Mucosa of descending colon (tissue), 3 donors: ENCODE measurements around the gene MPHOSPH10. TPM values are rescaled to one million over a fixed set of nuclear protein-coding genes. Genes with fewer than 3 reads are reported as not detected.
"Not testable (repeated sequence)": the region's sequence is repeated elsewhere in the genome, so short reads cannot be mapped to it uniquely, and the experiment has no call there.

Experiments
- ATAC-seq: fragments of 200-7000 bp; cut with Tn5 transposase; one replicate; pipeline ENCODE4 v1.9.1; 2020; ENCODE audit warnings: mild to moderate bottlenecking, moderate library complexity
- DNase-seq, 3 donors: peaks; one replicate each; pipeline ENCODE4 v3.0.0-alpha.2; 2020
- H3K36me3 ChIP-seq: fragments of 200-600 bp; one replicate; pipeline ENCODE4 v1.8.0; 2021; ENCODE audit warnings: low read depth, mild to moderate bottlenecking
- H3K4me1 ChIP-seq: fragments of 200-600 bp; one replicate; pipeline ENCODE4 v1.8.0; 2021; ENCODE audit warnings: low read depth, mild to moderate bottlenecking
- H3K4me3 ChIP-seq: fragments of 200-600 bp; one replicate; pipeline ENCODE4 v1.8.0; 2021; ENCODE audit warnings: mild to moderate bottlenecking
- H3K9me3 ChIP-seq: fragments of 200-600 bp; one replicate; pipeline ENCODE4 v1.8.0; 2021; ENCODE audit warnings: mild to moderate bottlenecking
- CTCF ChIP-seq: fragments of 200-600 bp; IDR thresholded peaks from one replicate; pipeline ENCODE4 v1.8.0; 2022; ENCODE audit warnings: antibody characterized with exemption, mild to moderate bottlenecking
- intact Hi-C, 2 donors: fragments of 100-400 bp; cut with DNase I in 1 of 2; cut with micrococcal nuclease in 1 of 2; formaldehyde crosslinking; loops; one replicate each; pipeline versions ENCODE4 v1.11.0 to v1.11.1; 2022; cut with DNase I, micrococcal nuclease
- long read RNA-seq, 2 donors: library from polyadenylated mRNA; unstranded; transcript quantifications; one replicate each; pipeline ENCODE4 v2.0.0, GENCODE V29; 2019 to 2021
- total RNA-seq, 3 donors: library from RNA; stranded (reverse); fragmentation: NEBNext Ultra II Directional in 2 of 3; extraction: Animal tissue kit (Norgen Biotek cat#: 25700) in 2 of 3; gene quantifications; one replicate each; pipeline versions ENCODE4 v1.2.1 to v1.2.4, GENCODE V29; 2021 to 2023
- donor health status: DM: no; HTN: no; CAD: no; lungs with moderate emphysema.
- donor health status: DM: no; HTN: no; CAD: no.
- donor health status: DM: no; HTN: yes; CAD: no.

Gene MPHOSPH10
- 10 to 100 TPM; 20.6 to 26.1 (median 21.3) TPM for total RNA-seq
- long read RNA-seq, donor 1, transcript MPHOSPH10-201 (11 exons, 2,484 nt): major isoform, 22 of 28 reads
- long read RNA-seq, donor 1, partial matches to known transcripts: 5 of 28 reads
- long read RNA-seq, donor 1, other reads (novel, unspliced or antisense): 0 of 28 reads
- long read RNA-seq, donor 2, partial matches to known transcripts: 17 of 21 reads
- long read RNA-seq, donor 2, other reads (novel, unspliced or antisense): 0 of 21 reads

GRCh38 chr2:71130152-71130904 lies at the start of gene MPHOSPH10, which contains the start of gene MCEE:
TSS of gene MPHOSPH10 (plus strand) at chr2:71130634. CDS start at chr2:71130666, 32 bp downstream.
TSS of gene MCEE (minus strand) at chr2:71130229. CDS start at chr2:71130219, 10 bp downstream.
- H3K4me1 ChIP-seq: peaks cover 23% of the 10 kb centered on the region
- peak; percentile 95 for DNase-seq
- intact Hi-C loops: no loop called here

GRCh38 chr2:71082402-71083252 lies 47.8 kb upstream of the MPHOSPH10 start:
- ATAC-seq (no peak), DNase-seq (no peak)
- H3K9me3 ChIP-seq: no peaks in the 10 kb centered on the region
- TF ChIP-seq CTCF: no peak
- intact Hi-C loops: no loop called here
- H3K4me3 ChIP-seq: no peak overlapping the region
- H3K4me1 ChIP-seq: no peaks in the 10 kb centered on the region
- peaks cover 4% of the 10 kb centered on the region for H3K36me3 ChIP-seq

More at GRCh38 chr2:71130152-71130904, at the start of gene MPHOSPH10, which contains the start of gene MCEE:
- Histone ChIP-seq H3K9me3 (no peaks in the 10 kb centered on the region), H3K36me3 (no peaks in the 10 kb centered on the region), H3K4me3 (peak within 1 kb of the TSS; percentile 93)
- ATAC-seq: peak; percentile 97
- no peak for TF ChIP-seq CTCF

GRCh38 chr2:71083297-71083696 lies 47.1 kb upstream of the MPHOSPH10 start:
- H3K9me3 ChIP-seq, ATAC-seq, DNase-seq, H3K36me3 ChIP-seq, H3K4me3 ChIP-seq, H3K4me1 ChIP-seq, intact Hi-C loops: not testable (repeated sequence)

- H3K4me3 ChIP-seq, DNase-seq, intact Hi-C loops, ATAC-seq, H3K4me1 ChIP-seq, H3K36me3 ChIP-seq, H3K9me3 ChIP-seq: not testable (repeated sequence)
These were observed 46.6 kb upstream of the MPHOSPH10 start for GRCh38 chr2:71083752-71084312.

GRCh38 chr2:71085325-71086003 lies 45.0 kb upstream of the MPHOSPH10 start:
- DNase-seq, H3K4me1 ChIP-seq, H3K9me3 ChIP-seq, H3K36me3 ChIP-seq, H3K4me3 ChIP-seq, intact Hi-C loops: not testable (repeated sequence)
- ATAC-seq: peak; percentile 78

GRCh38 chr2:71089475-71089874 lies 41.0 kb upstream of the MPHOSPH10 start:
- intact Hi-C loops, H3K36me3 ChIP-seq, ATAC-seq, DNase-seq, H3K4me3 ChIP-seq, H3K4me1 ChIP-seq, H3K9me3 ChIP-seq: not testable (repeated sequence)

GRCh38 chr2:71091808-71092207 lies 38.6 kb upstream of the MPHOSPH10 start:
- H3K4me3 ChIP-seq, DNase-seq, intact Hi-C loops, H3K36me3 ChIP-seq, ATAC-seq, H3K4me1 ChIP-seq, H3K9me3 ChIP-seq: not testable (repeated sequence)

- H3K4me1 ChIP-seq, H3K9me3 ChIP-seq, ATAC-seq, H3K4me3 ChIP-seq, DNase-seq, intact Hi-C loops, H3K36me3 ChIP-seq: not testable (repeated sequence)
These were observed 37.8 kb upstream of the MPHOSPH10 start for GRCh38 chr2:71092491-71093260.
